AG04449 (cell line): ENCODE data around the gene MSMB.

Experiments
- CTCF ChIA-PET: fragments of 350-600 bp; formaldehyde crosslinking; extraction: SDS; loops from one replicate; lab custom pipeline; 2021; ENCODE audit warnings: antibody characterized with exemption; lab: Yijun Ruan, JAX
- POLR2A ChIA-PET: fragments of 400-600, 350-600 bp; formaldehyde crosslinking; extraction: SDS; loops from one replicate; lab custom pipeline; 2020; ENCODE audit warnings: antibody characterized with exemption, inconsistent platforms; lab: Yijun Ruan, JAX
- DNase-seq: peaks from one replicate; pipeline ENCODE4 v3.0.0-alpha.2; 2010; ENCODE audit warnings: low read depth, low spot score
- H3K4me3 ChIP-seq: 2 replicates; pipeline ENCODE4 v1.5.1; 2011; ENCODE audit warnings: low read depth, mild to moderate bottlenecking, control low read depth, low read length
- TF ChIP-seq, protein P1 (sequence below): IDR thresholded peaks from one replicate; pipeline ENCODE4 v1.5.1; 2011; ENCODE audit warnings: mild to moderate bottlenecking, moderate library complexity, low read length, control low read depth, inconsistent platforms; ENCODE audit not compliant: insufficient read depth; ENCODE audit errors: missing control alignments

The MSMB gene

DNA sequence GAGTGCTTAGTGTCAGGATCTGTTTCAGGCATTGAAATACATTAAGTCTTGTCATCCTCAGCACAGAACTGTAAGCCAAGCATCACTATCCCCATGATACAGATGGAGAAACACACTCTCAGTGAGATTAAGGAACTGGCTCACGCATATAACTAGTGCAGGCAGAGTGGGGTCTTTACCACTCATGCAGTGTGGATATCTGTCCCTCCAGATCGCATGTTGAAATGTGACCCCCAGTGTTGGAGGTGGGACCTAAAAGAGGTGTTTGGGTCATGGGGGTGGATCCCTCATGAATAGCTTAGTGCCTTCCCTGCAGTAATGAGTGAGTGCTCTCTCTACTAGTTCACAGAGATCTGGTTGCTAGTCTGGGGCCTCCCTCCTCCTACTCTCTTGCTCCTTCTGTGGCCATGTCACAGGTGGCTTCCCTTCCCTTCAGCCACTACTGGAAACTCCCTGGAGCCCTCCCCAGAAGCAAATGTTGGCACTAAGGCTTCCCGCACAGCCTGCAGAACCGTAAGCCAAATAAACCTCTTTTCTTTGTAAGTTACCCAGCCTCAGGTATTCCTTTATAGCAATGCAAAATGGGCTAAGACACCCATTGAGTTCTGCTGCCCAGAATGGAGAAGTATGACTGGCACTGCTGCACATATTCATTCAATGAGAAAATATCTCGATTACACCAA lies 31.8 kb upstream of the MSMB start:
- no peak overlapping the region for H3K4me3 ChIP-seq
- POLR2A ChIA-PET: no interaction called here
- CTCF ChIA-PET: no interaction called here
- DNase-seq: no peak
- TF ChIP-seq, protein P1, sequence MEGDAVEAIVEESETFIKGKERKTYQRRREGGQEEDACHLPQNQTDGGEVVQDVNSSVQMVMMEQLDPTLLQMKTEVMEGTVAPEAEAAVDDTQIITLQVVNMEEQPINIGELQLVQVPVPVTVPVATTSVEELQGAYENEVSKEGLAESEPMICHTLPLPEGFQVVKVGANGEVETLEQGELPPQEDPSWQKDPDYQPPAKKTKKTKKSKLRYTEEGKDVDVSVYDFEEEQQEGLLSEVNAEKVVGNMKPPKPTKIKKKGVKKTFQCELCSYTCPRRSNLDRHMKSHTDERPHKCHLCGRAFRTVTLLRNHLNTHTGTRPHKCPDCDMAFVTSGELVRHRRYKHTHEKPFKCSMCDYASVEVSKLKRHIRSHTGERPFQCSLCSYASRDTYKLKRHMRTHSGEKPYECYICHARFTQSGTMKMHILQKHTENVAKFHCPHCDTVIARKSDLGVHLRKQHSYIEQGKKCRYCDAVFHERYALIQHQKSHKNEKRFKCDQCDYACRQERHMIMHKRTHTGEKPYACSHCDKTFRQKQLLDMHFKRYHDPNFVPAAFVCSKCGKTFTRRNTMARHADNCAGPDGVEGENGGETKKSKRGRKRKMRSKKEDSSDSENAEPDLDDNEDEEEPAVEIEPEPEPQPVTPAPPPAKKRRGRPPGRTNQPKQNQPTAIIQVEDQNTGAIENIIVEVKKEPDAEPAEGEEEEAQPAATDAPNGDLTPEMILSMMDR: no peak

DNA sequence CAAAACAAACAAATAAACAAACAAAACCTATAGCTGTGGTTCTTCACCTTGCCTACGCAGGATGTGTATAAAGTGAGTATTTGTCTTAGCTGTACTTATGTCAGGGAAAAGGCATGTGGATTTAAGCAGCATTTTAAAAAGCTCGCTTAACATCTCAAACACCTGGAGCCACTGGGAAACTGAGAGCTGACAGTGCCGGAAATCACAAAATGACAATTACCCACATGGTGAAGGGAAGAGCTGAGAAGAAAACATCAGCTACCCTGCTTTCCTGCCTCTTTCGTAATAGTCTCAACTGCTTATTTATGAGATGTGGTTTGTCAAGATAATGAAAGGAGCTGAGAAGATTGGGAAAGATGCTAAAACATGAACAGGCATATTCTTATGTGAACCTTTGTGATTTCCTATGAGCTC lies 31.1 kb upstream of the MSMB start:
- POLR2A ChIA-PET: interaction anchor here (0.6 kb wide), 1 partner anchor 1101 kb away, joined by 4 read pairs; no protein-coding TSS in a partner anchor
- H3K4me3 ChIP-seq: no peak overlapping the region
- TF ChIP-seq, protein P1: no peak
- no peak for DNase-seq
- CTCF ChIA-PET: no interaction called here

DNA sequence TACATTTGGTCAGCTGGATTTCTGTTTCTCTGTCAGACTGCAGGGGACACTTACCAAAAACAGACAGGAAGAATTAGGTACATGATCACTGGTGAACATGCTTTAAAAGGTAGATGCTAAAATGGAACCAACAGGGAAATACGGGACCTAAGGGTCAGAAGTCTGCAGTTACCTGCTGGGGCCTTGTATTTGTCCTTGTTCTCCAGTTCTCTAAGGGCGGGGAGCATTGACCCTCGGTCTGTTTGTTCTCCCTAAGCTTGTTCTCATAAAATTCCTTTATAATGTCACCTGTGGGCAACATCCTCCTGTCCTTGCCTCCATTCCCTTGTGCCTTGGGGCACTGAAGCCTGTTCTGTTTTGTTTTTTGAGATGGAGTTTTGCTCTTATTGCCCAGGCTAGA lies 29.8 kb upstream of the MSMB start:
- POLR2A ChIA-PET: no interaction called here
- DNase-seq: no peak

DNA sequence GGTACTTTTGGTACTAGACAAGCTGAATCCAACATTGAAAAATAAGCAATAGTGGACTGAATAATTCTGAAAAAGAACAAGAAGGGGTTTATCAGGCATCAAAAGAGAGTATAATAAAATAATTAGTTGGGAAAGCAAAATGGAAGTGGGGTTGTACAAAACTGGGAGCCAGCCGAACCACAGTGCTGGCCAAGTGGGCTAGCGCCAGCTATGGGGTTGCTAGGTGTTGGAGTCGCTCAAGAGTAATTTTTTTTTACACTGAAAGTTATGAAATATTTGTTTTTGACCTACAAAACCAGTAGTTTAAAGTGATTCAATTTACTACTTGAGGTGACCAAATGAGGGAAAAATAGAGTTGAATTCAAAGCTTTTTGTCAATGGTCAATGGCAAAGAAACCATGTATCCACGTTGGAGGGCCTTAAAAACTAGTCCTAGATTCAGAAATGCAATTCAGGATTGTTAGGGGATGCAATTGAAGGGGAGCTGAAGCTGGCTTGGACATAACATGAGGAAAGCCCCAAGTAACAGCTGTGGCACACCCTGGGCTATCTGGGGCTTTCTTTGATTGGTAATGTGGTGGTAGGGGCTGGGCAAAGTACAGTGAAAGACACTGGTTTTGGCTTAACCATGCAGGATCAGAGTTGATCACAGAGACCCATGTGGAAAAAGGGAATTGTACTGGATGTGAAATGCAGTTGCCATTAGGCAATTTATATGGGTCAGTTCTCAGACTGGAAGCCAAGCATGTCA lies 28.3 kb upstream of the MSMB start:
- TF ChIP-seq, protein P1: no peak
- no peak for DNase-seq
- CTCF ChIA-PET: no interaction called here
- POLR2A ChIA-PET: no interaction called here
- no peak overlapping the region for H3K4me3 ChIP-seq

More for the DNA sequence above, 29.8 kb upstream of the MSMB start:
- H3K4me3 ChIP-seq: no peak overlapping the region
- CTCF ChIA-PET: no interaction called here
- TF ChIP-seq, protein P1: no peak

DNA sequence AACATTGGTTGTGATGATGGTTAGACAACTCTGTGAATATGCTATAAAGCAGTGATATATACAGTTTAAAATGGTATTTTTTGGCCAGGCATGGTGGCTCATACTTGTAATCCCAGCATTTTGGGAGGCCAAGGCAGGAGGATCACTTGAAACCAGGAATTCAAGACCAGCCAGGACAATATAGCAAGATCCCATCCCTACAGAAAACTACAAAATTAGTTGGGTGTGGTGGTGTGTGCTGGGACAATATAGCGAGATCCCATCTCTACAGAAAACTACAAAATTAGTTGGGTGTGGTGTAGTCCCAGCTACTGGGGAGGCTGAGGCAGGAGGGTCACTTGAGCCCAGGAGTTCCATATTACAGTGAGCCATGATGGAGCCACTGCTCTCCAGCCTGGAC lies 27.5 kb upstream of the MSMB start:
- POLR2A ChIA-PET: no interaction called here
- CTCF ChIA-PET: no interaction called here

DNA sequence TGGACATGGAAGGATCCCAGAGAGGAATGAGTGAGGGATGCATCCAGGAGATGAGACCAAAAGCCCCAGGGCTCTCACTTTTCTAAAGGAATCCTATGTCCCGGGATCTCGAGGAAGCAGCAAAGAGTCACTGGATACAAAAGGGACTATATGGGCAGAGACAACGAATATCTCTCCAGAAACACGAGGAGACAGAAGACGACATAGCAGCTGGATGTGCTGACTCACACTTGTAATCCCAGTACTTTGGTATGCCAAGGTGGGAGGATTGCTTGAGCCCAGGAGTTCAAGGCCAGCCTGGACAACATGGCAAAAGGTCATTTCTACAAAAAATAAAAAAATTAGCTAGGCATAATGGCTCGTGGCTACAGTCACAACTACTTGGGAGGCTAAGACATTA lies 24.7 kb upstream of the MSMB start:
- no peak overlapping the region for H3K4me3 ChIP-seq
- ChIA-PET CTCF (no interaction called here), POLR2A (no interaction called here)
- TF ChIP-seq, protein P1: no peak
- no peak for DNase-seq

More for the DNA sequence above, 27.5 kb upstream of the MSMB start:
- TF ChIP-seq, protein P1: no peak
- no peak overlapping the region for H3K4me3 ChIP-seq
- no peak for DNase-seq
